KG1 (cell line): ENCODE data around the gene ALX4.
A peak's percentile ranks its signal among the peaks of the same experiment; 100 is the strongest.

Source experiments
- DNase-seq: peaks from one replicate; lab custom pipeline; 2025; lab: John Stamatoyannopoulos, UW

Gene ALX4

GRCh38 chr11:44244639-44245310, 65.2 kb downstream of the ALX4 start:
- no peak for DNase-seq

DNA sequence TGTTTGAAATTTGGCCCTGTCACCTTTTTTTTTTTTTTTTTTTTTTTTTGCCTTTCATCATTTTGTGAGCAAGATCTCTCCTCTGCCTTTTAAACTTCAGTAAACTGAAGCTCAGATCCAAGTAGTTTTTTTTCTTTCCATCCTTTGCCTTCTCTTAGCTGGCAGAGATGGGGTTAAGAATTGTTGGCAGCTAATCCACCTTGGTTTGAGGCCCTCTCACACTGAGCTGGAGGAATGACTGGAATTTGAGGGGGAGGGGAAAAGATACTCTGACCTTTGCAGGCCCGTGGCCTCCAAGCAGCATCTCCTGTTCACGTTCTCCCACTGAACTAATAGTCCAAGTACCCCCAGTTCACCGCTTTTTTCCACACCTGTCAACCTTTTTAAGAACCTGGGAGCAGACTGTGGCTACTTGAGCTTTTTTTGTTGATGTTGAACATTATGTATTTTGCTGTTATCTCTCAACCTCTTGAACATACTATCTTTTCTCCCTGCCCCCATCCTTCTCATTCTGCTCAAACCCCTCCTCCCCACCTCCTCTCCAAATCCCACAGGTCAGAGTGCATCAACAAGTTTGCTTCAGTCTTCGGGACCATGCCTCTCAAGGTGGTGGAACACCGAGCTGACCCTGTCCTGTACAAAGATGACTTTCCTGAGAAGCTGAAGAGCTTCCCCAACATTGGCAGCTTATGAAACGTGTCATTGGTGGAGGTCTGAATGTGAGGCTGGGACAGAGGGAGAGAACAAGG, 66.2 kb downstream of the ALX4 start:
- DNase-seq: no peak

DNA sequence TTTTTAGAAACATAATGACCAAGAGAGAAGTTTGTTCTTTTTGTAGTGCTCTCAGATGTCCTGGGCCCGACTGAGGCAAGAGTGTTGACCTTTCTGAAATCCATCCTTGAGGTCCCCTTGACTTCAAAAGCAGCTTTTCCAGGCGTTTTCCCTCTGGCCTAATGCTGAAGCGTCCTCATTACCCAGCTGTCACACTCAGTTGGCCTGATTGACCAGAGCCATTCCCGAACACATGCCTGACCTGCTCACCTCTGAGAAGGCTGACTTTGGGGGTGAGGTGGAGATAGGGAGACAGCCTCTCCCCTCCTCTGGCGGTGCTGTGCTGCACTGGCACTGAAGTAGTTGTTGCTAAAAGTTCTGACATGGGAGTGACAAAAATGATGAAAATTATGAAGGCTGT, 66.9 kb downstream of the ALX4 start:
- DNase-seq: no peak

GRCh38 chr11:44241851-44242250, 68.1 kb downstream of the ALX4 start:
- DNase-seq: no peak

- DNase-seq: no peak
Measured at GRCh38 chr11:44237156-44237555, 72.8 kb downstream of the ALX4 start.

DNA sequence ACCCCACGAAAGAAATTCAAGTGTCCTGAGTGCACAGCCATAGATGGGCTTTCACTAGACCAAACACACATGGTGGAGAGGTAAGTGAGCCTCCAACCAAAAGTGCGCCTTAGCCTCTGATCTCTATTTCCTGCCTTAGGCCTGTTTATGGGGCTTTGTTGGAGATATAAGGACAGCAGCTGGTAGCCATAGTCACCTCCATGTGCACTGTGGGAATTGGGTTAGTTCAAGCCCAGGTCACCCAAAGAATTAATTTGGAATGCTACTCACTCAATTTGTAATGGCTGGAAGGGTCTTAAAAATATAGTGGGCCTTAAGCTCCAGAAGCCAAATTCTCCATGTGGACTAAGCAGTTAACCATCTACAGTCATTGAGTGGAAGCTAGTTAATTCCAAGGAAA, 73.6 kb downstream of the ALX4 start:
- no peak for DNase-seq

DNA sequence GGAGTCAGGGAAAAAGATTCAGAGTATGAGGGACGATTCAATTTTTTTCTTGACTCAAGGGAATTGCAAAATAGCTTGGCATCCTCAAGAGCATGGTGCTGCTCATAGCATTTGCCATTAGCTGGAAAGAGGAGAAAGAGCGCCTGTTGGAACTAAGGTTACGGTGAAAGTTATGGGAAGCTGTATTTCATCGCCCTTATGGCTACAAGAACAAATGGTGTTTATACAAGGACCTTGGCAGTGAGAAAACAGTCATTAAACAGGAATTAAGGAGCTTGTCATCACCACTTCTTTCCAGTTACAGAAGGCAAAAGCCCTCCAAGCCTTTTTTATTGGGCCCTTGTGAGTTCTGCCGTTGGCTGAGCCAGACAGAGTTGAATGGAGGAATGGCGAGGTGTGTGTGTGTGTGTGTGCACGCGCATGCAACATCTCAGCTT, 74.2 kb downstream of the ALX4 start:
- DNase-seq: no peak

DNA sequence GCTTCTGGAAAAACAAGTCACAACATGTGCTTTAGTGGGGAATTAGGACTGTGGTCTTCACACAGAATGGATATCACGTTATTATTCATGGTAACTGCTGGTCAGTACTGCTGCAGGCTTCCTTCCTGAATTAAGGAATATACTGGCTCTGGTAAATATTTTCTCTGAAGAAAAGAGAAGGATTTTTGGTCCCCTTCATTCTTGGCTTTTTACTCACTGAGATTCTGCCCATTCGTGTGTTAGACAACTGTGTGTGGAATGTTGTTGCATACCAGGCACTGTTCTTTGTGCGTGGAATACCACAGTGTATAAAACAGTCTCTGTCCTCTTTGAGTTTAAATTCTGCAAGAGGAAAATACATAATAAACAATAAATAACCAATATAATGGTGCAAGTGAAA, 80.3 kb downstream of the ALX4 start:
- DNase-seq: no peak

GRCh38 chr11:44229098-44229497, 80.8 kb downstream of the ALX4 start:
- DNase-seq: no peak

DNA sequence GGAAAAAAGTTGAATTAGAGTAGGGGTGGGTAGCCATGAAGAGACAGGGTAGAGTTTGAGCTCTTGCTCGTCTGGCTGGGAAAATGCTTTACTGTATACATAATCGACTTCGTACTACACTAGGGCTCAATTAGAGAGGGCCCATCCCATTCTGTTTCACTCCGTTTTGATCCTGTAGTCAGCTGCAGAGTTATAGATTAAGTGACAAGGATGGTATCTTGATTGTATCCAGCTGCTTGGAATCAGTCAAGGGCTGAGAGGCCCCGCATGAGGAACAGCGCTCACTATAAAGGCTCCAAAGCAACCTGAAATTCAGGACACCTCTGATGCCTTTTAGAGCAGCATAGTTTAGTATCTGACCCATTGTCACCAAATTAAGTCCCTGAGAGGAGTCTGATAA, 81.6 kb downstream of the ALX4 start:
- DNase-seq: no peak

GRCh38 chr11:44226945-44227344, 83.0 kb downstream of the ALX4 start:
- DNase-seq: no peak

- DNase-seq: no peak
Measured at GRCh38 chr11:44226490-44226889, 83.4 kb downstream of the ALX4 start.

DNA sequence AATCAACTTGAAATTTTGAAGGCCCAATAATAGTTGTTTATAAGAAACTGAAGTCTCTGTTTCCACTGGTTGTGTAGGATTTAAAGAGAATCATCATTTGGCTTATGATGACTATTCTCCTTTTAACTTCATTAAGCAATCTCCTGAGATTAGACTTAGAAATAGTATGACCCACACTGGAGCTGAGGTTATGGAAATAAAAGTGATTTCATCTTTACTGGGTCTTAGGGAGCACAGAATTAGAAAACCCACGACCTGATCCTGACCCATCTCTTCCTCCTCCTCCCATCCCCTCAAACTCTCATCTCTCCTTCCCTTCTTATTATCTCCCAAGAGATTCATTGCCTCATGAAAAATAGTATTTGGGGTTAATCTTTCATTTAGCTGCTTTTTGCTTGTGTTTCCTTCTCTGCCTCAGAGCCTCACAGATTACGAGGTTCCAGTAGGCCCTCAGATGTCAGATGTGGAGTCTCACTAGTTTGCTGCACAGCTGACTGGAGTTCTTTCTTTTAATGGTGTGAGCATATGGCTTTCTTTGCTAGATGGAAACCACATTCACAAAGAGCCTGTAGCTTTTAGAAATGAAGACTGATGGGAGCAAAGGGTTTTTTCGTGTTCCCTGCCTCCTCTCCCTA, 85.0 kb downstream of the ALX4 start:
- DNase-seq: no peak

DNA sequence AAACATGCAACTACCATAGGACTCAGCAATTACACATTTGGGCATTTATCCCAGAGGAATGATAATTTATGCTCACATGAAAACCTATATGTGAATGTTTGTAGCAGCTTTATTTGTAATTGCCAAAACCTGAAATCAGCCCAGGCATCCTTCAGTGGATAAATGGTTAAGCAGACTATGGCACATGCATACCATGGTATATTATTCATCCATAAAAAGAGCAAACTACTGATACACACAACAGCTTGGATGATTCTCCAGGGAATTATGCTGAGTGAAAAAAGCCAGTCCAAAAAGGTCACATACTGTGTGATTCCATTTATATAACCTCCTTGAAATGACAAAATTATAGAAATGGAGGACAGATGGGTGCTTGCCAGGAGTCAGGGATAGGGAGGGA, 86.7 kb downstream of the ALX4 start:
- DNase-seq: no peak

- peak; percentile 15 for DNase-seq
Measured at GRCh38 chr11:44221992-44222391, 87.9 kb downstream of the ALX4 start.

DNA sequence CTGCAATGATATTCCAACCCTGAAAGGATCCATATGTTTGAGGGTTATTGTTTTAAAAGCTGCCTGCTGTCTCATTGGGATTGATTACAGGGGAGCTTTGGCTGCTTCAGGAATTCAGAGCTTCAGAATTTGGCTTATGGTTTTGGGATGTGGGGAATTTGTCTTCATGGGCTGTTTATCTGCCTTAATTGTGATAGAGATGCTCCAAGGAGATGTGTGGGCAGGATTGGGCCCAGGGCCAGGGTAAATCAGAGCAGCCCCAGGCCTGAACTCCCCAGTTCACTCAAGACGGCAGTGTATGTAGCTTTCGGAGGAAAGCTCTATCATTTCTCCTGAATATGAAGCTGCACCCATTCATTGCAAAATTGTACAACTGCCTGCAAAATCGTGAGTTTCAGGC, 88.5 kb downstream of the ALX4 start:
- DNase-seq: no peak

GRCh38 chr11:44219830-44220796, 89.8 kb downstream of the ALX4 start:
- no peak for DNase-seq

DNA sequence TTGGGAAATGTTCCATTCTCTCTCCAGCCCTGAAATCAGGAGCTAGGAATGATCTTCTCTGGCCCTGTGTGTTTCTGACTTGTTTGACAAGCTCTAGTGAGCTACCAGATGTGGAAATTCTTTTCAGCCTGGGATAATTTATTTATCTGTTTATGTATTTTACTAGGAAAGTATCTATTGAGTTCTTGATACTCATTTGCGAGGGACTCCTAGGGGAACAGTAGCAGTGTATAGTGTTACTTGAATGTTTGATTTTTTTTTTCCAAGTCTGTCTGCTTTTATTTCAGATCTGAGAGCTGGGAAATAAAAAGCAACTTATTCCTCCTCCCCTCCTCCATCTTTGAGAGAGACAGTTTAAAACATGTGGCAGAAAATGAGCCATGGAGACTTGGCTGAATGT, 92.5 kb downstream of the ALX4 start:
- DNase-seq: no peak

GRCh38 chr11:44213148-44213547, 96.8 kb downstream of the ALX4 start:
- DNase-seq: no peak

GRCh38 chr11:44212128-44212527, 97.8 kb downstream of the ALX4 start:
- no peak for DNase-seq
